ENCODE measurements around the gene ZNF766.
"Not testable (repeated sequence)": the region's sequence is repeated elsewhere in the genome, so short reads cannot be mapped to it uniquely, and the experiment has no call there.

The ZNF766 gene

GRCh38 chr19:52277471-52277870, 8.1 kb downstream of the ZNF766 start:
- DNase-seq = no peak

DNA sequence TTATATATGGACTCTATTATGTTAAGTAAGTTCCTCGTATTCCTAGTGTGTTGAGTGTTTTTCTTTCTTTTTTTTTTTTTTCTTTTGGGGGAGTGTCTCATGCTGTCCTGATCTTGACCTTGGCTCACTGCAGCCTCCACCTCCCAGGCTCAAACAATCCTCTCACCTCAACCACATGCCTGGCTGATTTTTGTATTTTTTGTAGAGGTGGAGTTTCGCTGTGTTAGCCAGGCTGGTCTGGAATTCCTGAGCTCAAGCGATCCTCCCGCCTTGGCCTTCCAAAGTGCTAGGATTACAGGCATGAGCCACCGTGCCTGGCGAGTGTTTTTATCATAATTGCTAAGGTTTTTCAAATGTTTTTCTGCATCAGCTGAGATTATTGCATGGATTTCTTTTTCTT, 16.9 kb downstream of the ZNF766 start:
- DNase-seq = no peak

DNA sequence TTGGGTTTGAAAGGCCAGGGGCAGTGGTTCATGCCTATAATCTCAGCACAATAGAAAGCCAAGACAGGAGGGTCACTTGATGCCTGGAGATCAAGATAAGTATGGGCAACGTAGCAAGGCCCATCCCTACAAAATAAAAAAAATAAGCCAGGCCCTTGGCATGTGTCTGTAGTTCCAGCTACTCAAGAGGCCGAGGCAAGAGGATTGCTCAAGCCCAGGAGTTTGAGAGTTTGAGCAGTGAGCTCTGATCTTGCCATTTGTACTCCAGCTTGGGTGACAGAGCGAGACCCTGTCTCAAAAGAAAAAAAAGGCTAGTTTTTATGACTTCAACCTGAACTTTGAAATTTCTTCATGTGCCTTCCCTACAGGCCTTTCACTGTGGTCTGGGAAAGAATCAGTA, 22.4 kb downstream of the ZNF766 start:
- DNase-seq = no peak

- DNase-seq = not testable (repeated sequence)
Measured at GRCh38 chr19:52292946-52293345, 23.6 kb downstream of the ZNF766 start.

DNA sequence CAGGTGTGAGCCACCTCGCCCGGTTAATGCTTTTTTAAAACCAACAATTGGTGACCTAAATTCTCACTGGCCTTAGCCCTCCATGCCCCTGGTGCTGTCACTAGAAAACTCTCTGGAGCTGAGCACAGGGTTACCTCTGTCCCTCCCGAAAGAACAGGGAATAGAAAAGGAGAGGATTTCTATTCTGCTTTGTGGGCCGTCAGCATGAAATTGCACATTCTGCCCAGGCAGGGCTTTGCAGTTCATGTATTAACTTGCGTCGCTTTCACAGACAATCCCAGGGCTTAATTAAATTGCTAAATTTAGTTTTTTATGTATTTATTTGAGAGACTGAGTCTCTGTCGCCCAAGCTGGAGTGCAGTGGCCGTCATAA, 27.0 kb downstream of the ZNF766 start:
- no peak for DNase-seq

DNA sequence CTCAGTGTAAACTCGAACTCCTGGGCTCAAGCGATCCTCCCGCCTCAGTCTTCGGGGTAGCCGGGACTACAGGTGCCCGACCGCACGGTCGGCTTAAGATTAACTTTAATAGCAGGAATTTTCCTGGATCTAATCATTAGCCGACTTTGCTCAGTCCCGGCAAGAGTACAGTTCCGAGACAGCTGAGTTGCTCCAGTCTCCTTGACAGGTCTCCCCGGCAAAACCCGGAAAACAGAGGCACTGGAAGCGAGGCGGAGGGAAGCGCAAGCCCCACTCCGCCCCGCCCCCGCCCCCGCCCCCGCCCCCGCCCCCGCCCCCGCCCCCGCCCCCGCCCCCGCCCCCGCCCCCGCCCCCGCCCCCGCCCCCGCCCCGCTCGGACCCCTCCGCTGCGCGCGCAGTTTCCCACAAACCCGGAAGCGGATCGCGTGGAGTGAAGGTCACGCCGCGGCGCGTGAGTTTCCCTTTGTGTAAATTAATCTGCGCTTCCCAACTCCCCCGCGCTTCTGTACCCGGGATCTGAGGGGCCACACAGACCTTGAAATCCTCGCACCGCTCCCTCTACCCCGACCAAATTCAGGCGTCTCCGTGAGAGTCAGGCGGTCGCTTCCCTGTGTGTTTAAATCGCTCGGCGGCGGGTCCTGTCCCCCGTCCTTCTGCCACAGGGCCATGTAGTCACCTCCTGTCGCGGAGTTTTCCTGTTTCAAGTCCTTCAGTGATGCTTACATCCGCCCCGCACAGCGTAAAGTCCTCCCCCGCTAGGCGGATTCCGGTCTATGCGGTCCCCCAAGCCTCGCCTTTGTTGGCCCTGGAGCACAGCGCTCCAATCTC, 27.6 kb downstream of the ZNF766 start, which contains the start of gene ZNF480:
Gene ZNF480 (plus strand): TSS at position 397 of the 828 bp plus-strand sequence. CDS start 3,244 bp downstream, outside the sequence.
- DNase-seq = peak; percentile 85

DNA sequence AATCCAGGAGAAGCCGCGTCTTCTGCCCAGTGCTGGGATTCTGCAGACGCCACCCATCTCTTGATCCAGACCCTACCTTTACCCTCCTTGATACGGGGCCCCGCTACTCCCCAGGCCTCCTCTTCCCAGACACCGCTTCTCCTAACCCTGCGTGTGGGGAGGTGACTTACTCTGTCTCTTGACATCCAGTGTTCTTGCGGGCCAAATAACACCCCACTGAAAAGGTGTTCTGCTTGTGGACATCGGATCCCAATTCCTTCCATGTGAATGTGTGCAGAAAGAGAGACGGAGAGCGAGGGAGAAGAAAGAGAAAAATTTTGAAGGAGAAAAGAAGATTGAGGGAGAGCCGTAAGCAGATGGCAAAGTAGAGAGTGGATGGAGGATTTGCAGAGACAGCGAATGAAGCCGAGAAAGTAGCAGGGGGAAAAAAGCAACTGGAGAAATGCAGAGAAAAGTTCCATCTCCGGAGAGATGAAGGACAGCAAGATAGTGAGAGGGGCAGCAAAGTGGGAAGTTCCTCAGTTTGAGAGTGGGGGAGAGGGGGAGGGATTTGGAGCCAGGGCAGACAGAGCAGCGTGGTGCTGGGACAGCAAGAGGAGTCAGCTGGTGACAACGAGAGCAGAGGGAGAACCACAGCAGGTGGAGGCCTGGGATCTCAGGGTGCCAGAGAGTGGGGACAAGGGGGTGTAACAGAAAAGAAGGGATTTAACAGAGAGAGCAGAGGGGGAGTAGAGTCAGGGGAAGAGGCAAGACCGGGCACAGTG, 28.4 kb downstream of the ZNF766 start:
- peak; percentile 56 for DNase-seq

- DNase-seq = no peak
Measured at GRCh38 chr19:52307275-52307674, 37.9 kb downstream of the ZNF766 start.

- DNase-seq = no peak
Measured at GRCh38 chr19:52322429-52322828, 53.0 kb downstream of the ZNF766 start.

DNA sequence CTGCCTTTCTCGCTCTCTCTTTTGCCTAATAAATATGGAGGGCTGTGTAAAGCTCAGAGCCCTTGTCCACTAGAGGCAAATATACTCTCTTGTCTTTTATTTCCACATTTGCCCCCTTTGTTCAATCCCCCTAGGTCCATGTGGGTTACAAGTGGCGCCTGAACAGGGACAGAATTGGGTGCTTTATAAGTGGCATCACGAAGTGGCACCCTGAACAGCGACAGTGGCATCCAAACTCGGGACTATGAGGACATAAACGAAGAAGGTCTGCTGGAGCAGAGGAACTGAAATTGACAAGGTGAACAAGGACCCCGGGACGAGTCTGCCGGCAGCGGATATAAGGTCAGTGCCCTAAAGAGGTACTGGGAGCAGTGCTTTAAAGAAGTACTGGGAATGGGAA, 62.4 kb downstream of the ZNF766 start:
- DNase-seq = no peak

DNA sequence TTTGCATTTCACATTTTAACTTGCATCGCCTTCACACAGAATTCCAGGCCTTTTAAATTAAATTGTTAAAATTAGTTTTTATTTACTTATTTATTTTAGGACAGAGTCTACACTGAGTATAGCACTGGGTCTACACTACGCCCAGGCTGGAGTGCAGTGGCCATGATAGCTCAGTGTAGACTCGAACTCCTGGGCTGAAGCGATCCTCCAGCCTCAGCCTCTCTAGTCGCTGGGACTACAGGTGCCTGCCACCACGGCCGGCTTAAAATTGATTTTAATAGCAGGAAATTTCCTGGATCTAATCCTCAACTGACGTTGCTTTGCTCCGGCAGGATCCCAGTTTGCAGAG, 66.4 kb downstream of the ZNF766 start:
- DNase-seq = no peak

DNA sequence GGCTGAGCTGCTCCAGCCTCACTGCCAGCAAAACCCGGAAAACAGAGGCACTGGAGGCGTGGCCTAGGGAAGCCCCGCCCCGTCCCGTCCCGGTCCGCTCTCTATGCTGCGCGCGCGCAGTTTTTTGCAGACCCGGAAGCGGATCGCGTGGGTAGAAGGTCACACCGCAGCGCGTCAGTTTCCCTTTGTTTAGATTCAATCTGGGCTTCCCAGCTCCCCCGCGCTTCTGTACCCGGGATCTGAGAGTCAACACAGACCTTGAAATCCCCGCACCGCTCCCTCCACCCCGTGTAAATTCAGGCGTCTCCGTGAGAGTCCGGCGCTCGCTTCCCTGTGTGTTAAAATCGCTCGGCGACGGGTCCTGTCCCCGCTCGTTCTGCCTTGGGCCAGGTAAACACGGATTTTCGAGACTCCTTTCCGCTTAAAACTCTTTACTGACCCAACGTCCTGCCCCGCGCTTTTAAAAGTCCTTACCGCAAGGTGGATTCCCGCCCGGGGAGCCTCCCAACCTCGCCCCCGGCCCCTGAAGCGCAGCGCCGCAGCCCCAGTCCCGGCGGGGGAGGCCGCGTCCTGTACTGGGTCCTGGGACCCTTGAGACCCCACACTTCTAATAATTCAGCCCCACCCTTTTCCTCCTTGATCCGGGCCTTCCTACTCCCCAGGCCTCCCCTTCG, 66.9 kb downstream of the ZNF766 start, which contains the start of gene ZNF610:
Gene ZNF610 (plus strand): TSS at position 127 of the 674 bp plus-strand sequence. CDS start 12,930 bp downstream, outside the sequence.
- DNase-seq = peak; percentile 90

DNA sequence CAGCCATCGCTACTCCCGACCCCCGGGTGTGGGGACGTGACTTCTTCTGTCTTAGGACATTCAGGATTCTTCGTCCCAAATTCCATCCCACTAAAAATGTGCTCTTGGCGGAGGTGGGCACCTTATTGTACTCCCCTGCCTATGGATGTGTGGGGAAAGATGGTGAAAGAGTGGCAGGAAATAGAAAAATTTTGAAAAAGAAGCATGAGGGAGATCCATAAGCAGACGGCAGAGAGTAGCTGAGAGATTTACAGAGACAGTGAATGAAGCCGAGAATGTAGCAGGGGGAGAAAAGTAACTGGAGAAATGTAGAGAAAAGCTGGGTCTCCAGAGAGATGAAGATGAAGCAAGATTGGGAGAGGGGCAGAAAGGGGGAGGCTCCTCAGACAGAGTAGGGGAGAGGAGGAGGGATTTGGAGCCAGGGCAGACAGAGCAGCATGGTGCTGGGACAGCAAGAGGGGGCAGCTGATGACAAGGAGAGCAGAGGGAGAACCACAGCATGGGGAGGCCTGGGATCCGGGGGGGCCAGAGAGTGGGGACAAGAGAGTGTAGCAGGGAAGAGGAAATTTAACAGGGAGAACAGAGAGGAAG, 67.5 kb downstream of the ZNF766 start:
- no peak for DNase-seq

GRCh38 chr19:52339022-52339421, 69.6 kb downstream of the ZNF766 start:
- not testable (repeated sequence) for DNase-seq

GRCh38 chr19:52343548-52343947, 74.2 kb downstream of the ZNF766 start:
- DNase-seq = peak; percentile 34

- DNase-seq = no peak
Measured at GRCh38 chr19:52345162-52345561, 75.8 kb downstream of the ZNF766 start.

Measured in midbrain (tissue), 1 donor.